Pancreas (tissue), 10 donors: Measurements from ENCODE around the gene PTGER2. TPM values are rescaled to one million over a fixed set of nuclear protein-coding genes. Genes with fewer than 3 reads are reported as not detected.

Experiments used
- ATAC-seq, 4 donors: fragments of 200-7000 bp; cut with Tn5 transposase; one replicate each; pipeline versions ENCODE4 v1.8.0 to v1.9.1; 2020; ENCODE audit warnings: mild to moderate bottlenecking in 4 of 4, moderate library complexity in 4 of 4
- DNase-seq, 6 donors: peaks; one replicate each; pipeline ENCODE4 v3.0.0-alpha.2; 2020
- FAIRE-seq: peaks from 2 replicates; lab custom pipeline; 2012; peaks lifted over from hg19 to GRCh38; lab: Jason Lieb, UNC
- H3K27ac ChIP-seq, 4 donors: fragments of 200-600 bp; sonication (generic); 1 replicate in 3 of 4; 2 replicates in 1 of 4; pipeline versions ENCODE4 v1.5.0 to v1.8.0; 2020
- H3K27me3 ChIP-seq, 4 donors: fragments of 200-600 bp; one replicate each; pipeline ENCODE4 v1.8.0; 2021
- H3K36me3 ChIP-seq, 3 donors: fragments of 200-600 bp; sonication (generic) in 1 of 3; one replicate each; pipeline versions ENCODE4 v1.5.0 to v1.8.0; 2020 to 2021
- H3K4me1 ChIP-seq, 3 donors: fragments of 200-600 bp; one replicate each; pipeline ENCODE4 v1.8.0; 2021
- H3K4me3 ChIP-seq, 4 donors: fragments of 200-600 bp; sonication (generic) in 2 of 4; one replicate each; pipeline versions ENCODE4 v1.5.0 to v1.8.0; 2020 to 2021
- H3K9me3 ChIP-seq, 4 donors: fragments of 200-600 bp; one replicate each; pipeline ENCODE4 v1.8.0; 2021
- CTCF ChIP-seq, 4 donors: fragments of 200-600 bp; sonication (generic) in 3 of 4; IDR thresholded peaks; one replicate each; pipeline versions ENCODE4 v1.5.0 to v1.8.0; 2021; ENCODE audit warnings: antibody characterized with exemption in 4 of 4
- WGBS, 2 donors: extraction: QIAGEN DNeasy Blood & Tissue Kit; methylation state at CpG; one replicate each; pipeline ENCODE4 v1.1.7; 2013; 5-methylcytosine and 5-hydroxymethylcytosine counted together
- intact Hi-C, 3 donors: fragments of 100-400 bp; cut with DNase I; formaldehyde crosslinking; loops; one replicate each; pipeline versions ENCODE4 v1.11.1 to v1.14.2; 2022
- polyA plus RNA-seq, 2 donors: library from polyadenylated mRNA; stranded (reverse); fragments of 200-250 nt; gene quantifications; one replicate each; pipeline ENCODE4 v1.2.3, GENCODE V29; 2013
- total RNA-seq, 6 donors: library from RNA; stranded (reverse); fragmentation: NEBNext Ultra II Directional in 4 of 6; extraction: Animal tissue kit (Norgen Biotek cat#: 25700) in 4 of 6; gene quantifications; one replicate each; pipeline versions ENCODE4 v1.2.1 to v1.2.4, GENCODE V29; 2021 to 2023
- donor health status: healthy with polysubstance abuse.
- donor health status: DM: no; HTN: no; CAD: no; lungs with moderate emphysema.
- donor health status: DM: no; HTN: no; CAD: no.
- donor health status: control.
- donor health status: control.
- donor health status: Bipolar disorder and iron deficiency.
- donor health status: DM: yes; HTN: yes; CAD: no.
- donor health status: DM: no; HTN: no; CAD: no.
- donor health status: DM: no; HTN: no; CAD: no.
- donor health status: DM: yes; HTN: yes; CAD: no.

PTGER2 gene
- total and polyA plus RNA-seq, 8 donors: 0.23 to 2.0 (median 0.43) TPM; not detected in 2

- WGBS, 2 donors: 34 to 46% methylated on average over 4 of the region's 4 CpGs
- no peak for DNase-seq
Measured at GRCh38 chr14:52307376-52307775, 6.7 kb upstream of the PTGER2 start.

GRCh38 chr14:52307905-52308304, 6.2 kb upstream of the PTGER2 start:
- H3K27ac ChIP-seq: no peak overlapping the region
- H3K36me3 ChIP-seq: no peaks in the 10 kb centered on the region
- ATAC-seq: no peak
- H3K9me3 ChIP-seq: no peaks in the 10 kb centered on the region
- no peak for TF ChIP-seq CTCF (IDR thresholded peaks at IDR 0.05)
- FAIRE-seq: no peak
- no peaks in the 10 kb centered on the region for H3K4me1 ChIP-seq
- intact Hi-C loops: no loop called here
- H3K4me3 ChIP-seq: no peak overlapping the region
- DNase-seq: no peak
- no peaks in the 10 kb centered on the region for H3K27me3 ChIP-seq
- WGBS, 2 donors: 75 to 89% methylated on average over 2 of the region's 2 CpGs

More at GRCh38 chr14:52307376-52307775, 6.7 kb upstream of the PTGER2 start:
- ATAC-seq (peak in 1 of 4 donors; percentile 56), FAIRE-seq (no peak)
- no peaks in the 10 kb centered on the region for H3K27me3 ChIP-seq
- intact Hi-C loops: no loop called here
- no peaks in the 10 kb centered on the region for H3K36me3 ChIP-seq
- no peaks in the 10 kb centered on the region for H3K9me3 ChIP-seq
- no peak overlapping the region for H3K27ac ChIP-seq
- H3K4me1 ChIP-seq: no peaks in the 10 kb centered on the region
- H3K4me3 ChIP-seq: no peak overlapping the region
- TF ChIP-seq CTCF (IDR thresholded peaks at IDR 0.05): no peak

- Histone ChIP-seq H3K4me1 (no peaks in the 10 kb centered on the region), H3K9me3 (no peaks in the 10 kb centered on the region), H3K36me3 (no peaks in the 10 kb centered on the region), H3K4me3 (no peak overlapping the region), H3K27ac (no peak overlapping the region), H3K27me3 (peaks cover 0 to 11% (median under 1%) of the 10 kb centered on the region in 4 donors)
- ATAC-seq: no peak
- FAIRE-seq: no peak
- intact Hi-C loops: loop anchor here in 1 of 3 donors (10.0 kb wide), 1 partner anchor 154 kb away; no protein-coding TSS in a partner anchor
- 56 to 69% methylated on average over 3 of the region's 3 CpGs for WGBS, 2 donors
- DNase-seq: no peak
- no peak for TF ChIP-seq CTCF (IDR thresholded peaks at IDR 0.05)
Measured at GRCh38 chr14:52310541-52310940, 3.6 kb upstream of the PTGER2 start.

- peaks cover 0 to 11% (median 1%) of the 10 kb centered on the region in 4 donors for H3K27me3 ChIP-seq
- no peaks in the 10 kb centered on the region for H3K9me3 ChIP-seq
- no peak for ATAC-seq
- peak overlapping the region in 1 of 4 donors; percentile 61 for H3K4me3 ChIP-seq
- intact Hi-C loops: loop anchor here in 1 of 3 donors (10.0 kb wide), 1 partner anchor 152 kb away; no protein-coding TSS in a partner anchor
- no peak overlapping the region for H3K27ac ChIP-seq
- FAIRE-seq: no peak
- no peaks in the 10 kb centered on the region for H3K36me3 ChIP-seq
- DNase-seq: no peak
- TF ChIP-seq CTCF (IDR thresholded peaks at IDR 0.05): no peak
- WGBS, 2 donors: 67 to 84% methylated on average over 5 of the region's 5 CpGs
- H3K4me1 ChIP-seq: no peaks in the 10 kb centered on the region
Measured at GRCh38 chr14:52312931-52313355, 1.2 kb upstream of the PTGER2 start.

- DNase-seq (no peak), ATAC-seq (peak in 1 of 4 donors; percentile 7), FAIRE-seq (no peak)
- WGBS, 2 donors: 37 to 42% methylated on average over 10 of the region's 10 CpGs
- Histone ChIP-seq H3K27ac (peak overlapping the region in 1 of 4 donors; percentile 0), H3K36me3 (no peaks in the 10 kb centered on the region), H3K4me3 (peak overlapping the region in 3 of 4 donors; percentile 34 to 61 (median 35)), H3K27me3 (peaks cover 0 to 11% (median 1%) of the 10 kb centered on the region in 4 donors), H3K9me3 (no peaks in the 10 kb centered on the region), H3K4me1 (no peaks in the 10 kb centered on the region)
- intact Hi-C loops: loop anchor here in 1 of 3 donors (10.0 kb wide), 1 partner anchor 151 kb away; no protein-coding TSS in a partner anchor
- TF ChIP-seq CTCF (IDR thresholded peaks at IDR 0.05): no peak
Measured at GRCh38 chr14:52313462-52313861, 650 bp upstream of the PTGER2 start.
